Measurements from ENCODE around the gene ZNF385D.

The ZNF385D gene

GRCh38 chr3:21462141-21462540 lies 288.9 kb downstream of the ZNF385D start:
- H3K27me3 ChIP-seq (replicated peaks; ENCODE audit: control insufficient read depth, insufficient read depth, low read length): no peaks in the 10 kb centered on the region
- TF ChIP-seq CTCF (IDR thresholded peaks at IDR 0.05; ENCODE audit: insufficient read depth, low read length, poor library complexity, severe bottlenecking): no peak
- H3K36me3 ChIP-seq (ENCODE audit: control insufficient read depth, insufficient read depth, low read length): no peaks in the 10 kb centered on the region
- no peak for DNase-seq (ENCODE audit: extremely low read depth, insufficient read length)
- H3K4me3 ChIP-seq (replicated peaks; ENCODE audit: low read depth, low read length): no peak overlapping the region

DNA sequence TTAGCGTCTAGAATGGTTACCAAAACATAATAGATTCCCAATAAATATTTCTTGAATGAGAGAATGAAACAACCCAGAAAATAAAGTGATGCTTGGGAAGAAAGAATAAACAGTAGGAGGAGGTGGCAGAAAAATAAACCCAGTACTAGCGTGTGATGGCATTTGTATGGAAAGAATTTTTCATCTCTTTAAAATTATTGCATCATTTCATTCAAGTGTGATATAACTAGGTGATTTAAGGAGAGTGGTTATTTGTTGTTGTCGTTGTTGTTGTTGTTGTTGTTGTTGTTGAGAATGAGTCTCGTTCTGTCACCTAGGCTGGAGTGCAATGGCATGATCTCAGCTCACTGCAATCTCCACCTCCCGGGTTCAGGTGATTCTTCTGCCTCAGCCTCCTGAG lies 293.9 kb downstream of the ZNF385D start:
- Histone ChIP-seq H3K4me3 (replicated peaks; ENCODE audit: low read depth, low read length) (no peak overlapping the region), H3K27me3 (replicated peaks; ENCODE audit: control insufficient read depth, insufficient read depth, low read length) (no peaks in the 10 kb centered on the region), H3K36me3 (ENCODE audit: control insufficient read depth, insufficient read depth, low read length) (no peaks in the 10 kb centered on the region)
- no peak for TF ChIP-seq CTCF (IDR thresholded peaks at IDR 0.05; ENCODE audit: insufficient read depth, low read length, poor library complexity, severe bottlenecking)
- no peak for DNase-seq (ENCODE audit: extremely low read depth, insufficient read length)

DNA sequence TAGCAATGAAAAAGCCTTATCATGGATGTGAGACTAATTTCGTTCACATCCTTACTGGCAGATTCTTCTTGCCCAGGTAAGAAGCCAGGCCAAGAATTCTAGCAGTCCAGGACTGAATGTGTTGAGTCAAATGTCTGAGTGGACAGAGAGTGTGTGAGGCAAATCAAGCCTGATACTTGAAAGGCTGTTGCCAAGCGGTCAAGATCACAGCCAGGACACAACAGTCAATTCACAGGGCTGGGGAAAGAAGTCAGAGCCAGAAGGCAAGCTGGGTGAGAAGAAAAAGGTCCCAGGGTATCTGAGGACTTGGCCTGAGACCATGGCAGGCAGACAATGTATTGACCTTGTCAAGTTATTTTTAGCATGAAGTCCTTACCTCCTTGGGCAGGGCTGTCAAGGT lies 301.3 kb downstream of the ZNF385D start:
- H3K36me3 ChIP-seq (ENCODE audit: control insufficient read depth, insufficient read depth, low read length): no peaks in the 10 kb centered on the region
- H3K4me3 ChIP-seq (replicated peaks; ENCODE audit: low read depth, low read length): no peak overlapping the region
- TF ChIP-seq CTCF (IDR thresholded peaks at IDR 0.05; ENCODE audit: insufficient read depth, low read length, poor library complexity, severe bottlenecking): no peak
- no peaks in the 10 kb centered on the region for H3K27me3 ChIP-seq (replicated peaks; ENCODE audit: control insufficient read depth, insufficient read depth, low read length)
- DNase-seq (ENCODE audit: extremely low read depth, insufficient read length): no peak

DNA sequence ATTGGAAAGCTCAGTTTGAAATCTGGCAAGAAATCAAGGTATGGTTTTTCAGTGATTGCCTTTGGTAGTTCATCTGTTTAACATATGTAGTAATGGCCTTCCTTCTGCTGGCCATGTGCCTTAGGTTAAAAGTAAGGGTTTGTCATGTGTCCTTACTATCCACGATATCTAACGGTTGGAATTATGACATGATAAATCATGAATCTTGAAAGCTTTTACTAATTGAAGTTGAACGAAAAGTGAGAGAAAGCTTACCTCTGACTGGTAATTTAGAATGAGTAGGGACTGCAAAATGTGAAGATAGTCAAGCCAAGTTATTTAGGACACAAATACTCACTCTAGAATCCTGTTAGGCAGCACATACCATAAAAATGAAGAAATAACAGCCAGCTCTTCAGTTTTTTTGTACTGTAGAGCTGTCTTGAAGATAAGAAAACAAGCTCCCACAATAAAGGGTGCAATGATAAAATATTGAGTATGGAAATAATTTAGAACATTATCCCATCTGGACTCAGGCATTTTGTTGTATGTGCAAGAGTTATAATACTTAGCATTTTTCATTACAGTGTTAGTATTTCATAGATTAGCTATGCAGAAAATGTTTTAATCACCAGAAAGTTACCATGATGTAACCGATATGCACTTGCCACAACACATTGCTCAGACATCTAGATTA lies 303.4 kb downstream of the ZNF385D start:
- no peak for DNase-seq (ENCODE audit: extremely low read depth, insufficient read length)
- H3K36me3 ChIP-seq (ENCODE audit: control insufficient read depth, insufficient read depth, low read length): no peaks in the 10 kb centered on the region
- TF ChIP-seq CTCF (IDR thresholded peaks at IDR 0.05; ENCODE audit: insufficient read depth, low read length, poor library complexity, severe bottlenecking): no peak
- H3K4me3 ChIP-seq (replicated peaks; ENCODE audit: low read depth, low read length): no peak overlapping the region
- no peaks in the 10 kb centered on the region for H3K27me3 ChIP-seq (replicated peaks; ENCODE audit: control insufficient read depth, insufficient read depth, low read length)

GRCh38 chr3:21446945-21447475 lies 304.0 kb downstream of the ZNF385D start:
- H3K27me3 ChIP-seq (replicated peaks; ENCODE audit: control insufficient read depth, insufficient read depth, low read length): no peaks in the 10 kb centered on the region
- no peak overlapping the region for H3K4me3 ChIP-seq (replicated peaks; ENCODE audit: low read depth, low read length)
- H3K36me3 ChIP-seq (ENCODE audit: control insufficient read depth, insufficient read depth, low read length): no peaks in the 10 kb centered on the region
- no peak for DNase-seq (ENCODE audit: extremely low read depth, insufficient read length)
- no peak for TF ChIP-seq CTCF (IDR thresholded peaks at IDR 0.05; ENCODE audit: insufficient read depth, low read length, poor library complexity, severe bottlenecking)

All from GM06990 (cell line).